ENCODE data around the gene NAE1.
"Not testable (repeated sequence)": the region's sequence is repeated elsewhere in the genome, so short reads cannot be mapped to it uniquely, and the experiment has no call there.

Gene NAE1

GRCh38 chr16:66871840-66872239, 41.1 kb upstream of the NAE1 start:
- in situ Hi-C loops (cut with HindIII; ENCODE audit: low sequenced_read_pairs), result no loop called here
- H3K4me3 ChIP-seq (ENCODE audit: low read depth, low read length), result no peak overlapping the region
- no peak for TF ChIP-seq CTCF (IDR thresholded peaks at IDR 0.05; ENCODE audit: low read depth, low read length, missing control alignments)
- no peak for DNase-seq (ENCODE audit: low read depth)

GRCh38 chr16:66871363-66871762, 40.6 kb upstream of the NAE1 start:
- in situ Hi-C loops (cut with HindIII; ENCODE audit: low sequenced_read_pairs); H3K4me3 ChIP-seq (ENCODE audit: low read depth, low read length); DNase-seq (ENCODE audit: low read depth): not testable (repeated sequence)

- in situ Hi-C loops (cut with HindIII; ENCODE audit: low sequenced_read_pairs), result no loop called here
- no peak overlapping the region for H3K4me3 ChIP-seq (ENCODE audit: low read depth, low read length)
- TF ChIP-seq CTCF (IDR thresholded peaks at IDR 0.05; ENCODE audit: low read depth, low read length, missing control alignments), result no peak
- no peak for DNase-seq (ENCODE audit: low read depth)
These were observed 38.6 kb upstream of the NAE1 start for GRCh38 chr16:66869424-66869823.

- H3K4me3 ChIP-seq (ENCODE audit: low read depth, low read length), result no peak overlapping the region
- DNase-seq (ENCODE audit: low read depth), result no peak
- no peak for TF ChIP-seq CTCF (IDR thresholded peaks at IDR 0.05; ENCODE audit: low read depth, low read length, missing control alignments)
- in situ Hi-C loops (cut with HindIII; ENCODE audit: low sequenced_read_pairs), result no loop called here
These were observed 32.9 kb upstream of the NAE1 start for GRCh38 chr16:66863707-66864106.

- no peak for TF ChIP-seq CTCF (IDR thresholded peaks at IDR 0.05; ENCODE audit: low read depth, low read length, missing control alignments)
- in situ Hi-C loops (cut with HindIII; ENCODE audit: low sequenced_read_pairs), result no loop called here
- no peak for DNase-seq (ENCODE audit: low read depth)
- no peak overlapping the region for H3K4me3 ChIP-seq (ENCODE audit: low read depth, low read length)
These were observed 31.3 kb upstream of the NAE1 start for GRCh38 chr16:66862023-66862520.

DNA sequence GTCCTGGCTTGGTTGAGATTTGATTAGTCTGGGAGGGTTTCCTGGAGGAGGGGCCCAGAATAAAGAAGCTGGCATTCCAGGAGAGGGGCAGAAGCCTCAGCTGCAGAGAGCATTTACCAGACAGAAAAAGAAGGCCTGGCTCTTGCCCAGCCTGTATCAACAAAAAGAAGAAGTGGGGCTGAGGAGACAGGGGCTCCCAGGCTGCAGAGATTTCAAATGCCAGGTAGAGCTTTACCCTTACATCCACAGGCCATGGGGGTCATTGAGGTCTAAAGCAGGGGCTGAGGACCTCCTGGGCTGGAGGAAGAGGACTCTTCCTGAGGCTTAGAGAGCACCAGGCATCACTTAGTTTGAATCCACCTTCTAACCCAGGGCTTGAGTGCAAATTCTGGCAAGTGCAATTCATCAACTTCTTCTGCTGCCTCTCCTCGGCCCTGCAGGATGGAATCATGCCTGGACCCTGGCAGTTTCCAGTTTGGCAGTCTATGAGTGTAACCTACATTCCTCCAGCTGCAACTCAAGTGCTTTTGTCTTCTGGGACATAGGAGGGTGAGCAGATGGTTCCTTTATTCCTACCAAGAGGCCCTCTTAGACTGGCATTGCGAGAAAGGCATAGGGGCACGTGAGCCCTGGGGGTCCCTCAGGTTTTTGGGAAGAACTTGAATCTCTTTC, 28.8 kb upstream of the NAE1 start:
- no peak overlapping the region for H3K4me3 ChIP-seq (ENCODE audit: low read depth, low read length)
- in situ Hi-C loops (cut with HindIII; ENCODE audit: low sequenced_read_pairs), result no loop called here
- no peak for DNase-seq (ENCODE audit: low read depth)
- no peak for TF ChIP-seq CTCF (IDR thresholded peaks at IDR 0.05; ENCODE audit: low read depth, low read length, missing control alignments)

GRCh38 chr16:66858740-66859396, 28.1 kb upstream of the NAE1 start:
- no peak for TF ChIP-seq CTCF (IDR thresholded peaks at IDR 0.05; ENCODE audit: low read depth, low read length, missing control alignments)
- no peak for DNase-seq (ENCODE audit: low read depth)
- H3K4me3 ChIP-seq (ENCODE audit: low read depth, low read length), result no peak overlapping the region
- in situ Hi-C loops (cut with HindIII; ENCODE audit: low sequenced_read_pairs), result no loop called here
